ENCODE measurements around the gene HIVEP1.

DNA sequence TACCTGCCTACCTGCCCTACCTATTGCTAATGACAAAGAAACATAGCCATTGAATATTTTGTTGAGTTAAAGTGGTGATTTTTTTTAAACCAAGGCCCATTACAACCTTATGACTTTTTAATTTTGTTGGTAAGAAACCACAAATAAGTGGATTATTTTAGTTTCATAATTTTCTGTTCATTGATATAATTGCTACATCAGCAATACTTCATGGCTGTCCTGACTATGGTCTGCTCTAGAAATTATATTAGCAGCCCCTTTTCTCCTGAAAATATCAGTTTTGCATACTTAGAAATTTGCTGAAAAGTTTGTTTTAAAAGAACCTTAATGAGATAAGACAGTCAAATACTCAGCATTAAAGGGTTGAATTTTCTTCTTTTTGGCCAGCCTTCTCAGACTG, 106.5 kb downstream of the HIVEP1 start:
- TF ChIP-seq, protein P1, sequence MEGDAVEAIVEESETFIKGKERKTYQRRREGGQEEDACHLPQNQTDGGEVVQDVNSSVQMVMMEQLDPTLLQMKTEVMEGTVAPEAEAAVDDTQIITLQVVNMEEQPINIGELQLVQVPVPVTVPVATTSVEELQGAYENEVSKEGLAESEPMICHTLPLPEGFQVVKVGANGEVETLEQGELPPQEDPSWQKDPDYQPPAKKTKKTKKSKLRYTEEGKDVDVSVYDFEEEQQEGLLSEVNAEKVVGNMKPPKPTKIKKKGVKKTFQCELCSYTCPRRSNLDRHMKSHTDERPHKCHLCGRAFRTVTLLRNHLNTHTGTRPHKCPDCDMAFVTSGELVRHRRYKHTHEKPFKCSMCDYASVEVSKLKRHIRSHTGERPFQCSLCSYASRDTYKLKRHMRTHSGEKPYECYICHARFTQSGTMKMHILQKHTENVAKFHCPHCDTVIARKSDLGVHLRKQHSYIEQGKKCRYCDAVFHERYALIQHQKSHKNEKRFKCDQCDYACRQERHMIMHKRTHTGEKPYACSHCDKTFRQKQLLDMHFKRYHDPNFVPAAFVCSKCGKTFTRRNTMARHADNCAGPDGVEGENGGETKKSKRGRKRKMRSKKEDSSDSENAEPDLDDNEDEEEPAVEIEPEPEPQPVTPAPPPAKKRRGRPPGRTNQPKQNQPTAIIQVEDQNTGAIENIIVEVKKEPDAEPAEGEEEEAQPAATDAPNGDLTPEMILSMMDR (IDR thresholded peaks at IDR 0.05): no peak
- TF ChIP-seq KAT7 (CRISPR knock-in tag; IDR thresholded peaks at IDR 0.05; ENCODE audit: borderline replicate concordance): no peak
- TF ChIP-seq ZNF317 (CRISPR knock-in tag; IDR thresholded peaks at IDR 0.05; ENCODE audit: borderline replicate concordance, low read depth): no peak
- no peak for TF ChIP-seq CREM (CRISPR knock-in tag; IDR thresholded peaks at IDR 0.05)
- no peak for TF ChIP-seq RELA (CRISPR knock-in tag; IDR thresholded peaks at IDR 0.05; ENCODE audit: borderline replicate concordance)
- TF ChIP-seq, protein P2, sequence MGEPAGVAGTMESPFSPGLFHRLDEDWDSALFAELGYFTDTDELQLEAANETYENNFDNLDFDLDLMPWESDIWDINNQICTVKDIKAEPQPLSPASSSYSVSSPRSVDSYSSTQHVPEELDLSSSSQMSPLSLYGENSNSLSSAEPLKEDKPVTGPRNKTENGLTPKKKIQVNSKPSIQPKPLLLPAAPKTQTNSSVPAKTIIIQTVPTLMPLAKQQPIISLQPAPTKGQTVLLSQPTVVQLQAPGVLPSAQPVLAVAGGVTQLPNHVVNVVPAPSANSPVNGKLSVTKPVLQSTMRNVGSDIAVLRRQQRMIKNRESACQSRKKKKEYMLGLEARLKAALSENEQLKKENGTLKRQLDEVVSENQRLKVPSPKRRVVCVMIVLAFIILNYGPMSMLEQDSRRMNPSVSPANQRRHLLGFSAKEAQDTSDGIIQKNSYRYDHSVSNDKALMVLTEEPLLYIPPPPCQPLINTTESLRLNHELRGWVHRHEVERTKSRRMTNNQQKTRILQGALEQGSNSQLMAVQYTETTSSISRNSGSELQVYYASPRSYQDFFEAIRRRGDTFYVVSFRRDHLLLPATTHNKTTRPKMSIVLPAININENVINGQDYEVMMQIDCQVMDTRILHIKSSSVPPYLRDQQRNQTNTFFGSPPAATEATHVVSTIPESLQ (CRISPR knock-in tag; IDR thresholded peaks at IDR 0.05): no peak
- TF ChIP-seq CBFB (CRISPR knock-in tag; IDR thresholded peaks at IDR 0.05; ENCODE audit: low read depth): no peak

All from WTC11 (cell line).